Dermis blood vessel endothelial cell (primary cell): ENCODE measurements around the gene SFRP2. TPM values are rescaled to one million over a fixed set of nuclear protein-coding genes. Genes with fewer than 3 reads are reported as not detected.

Source experiments
- DNase-seq: peaks from one replicate; pipeline ENCODE4 v3.0.0; 2010
- total RNA-seq: library from RNA; depleted of rRNA; stranded (reverse); fragments of >200 nt; gene quantifications from 2 replicates; pipeline ENCODE4 v1.2.3, GENCODE V29; 2014

Gene SFRP2, protein sequence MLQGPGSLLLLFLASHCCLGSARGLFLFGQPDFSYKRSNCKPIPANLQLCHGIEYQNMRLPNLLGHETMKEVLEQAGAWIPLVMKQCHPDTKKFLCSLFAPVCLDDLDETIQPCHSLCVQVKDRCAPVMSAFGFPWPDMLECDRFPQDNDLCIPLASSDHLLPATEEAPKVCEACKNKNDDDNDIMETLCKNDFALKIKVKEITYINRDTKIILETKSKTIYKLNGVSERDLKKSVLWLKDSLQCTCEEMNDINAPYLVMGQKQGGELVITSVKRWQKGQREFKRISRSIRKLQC
- total RNA-seq = 0.09 TPM in 1 of 2 replicates, not detected in the other

DNA sequence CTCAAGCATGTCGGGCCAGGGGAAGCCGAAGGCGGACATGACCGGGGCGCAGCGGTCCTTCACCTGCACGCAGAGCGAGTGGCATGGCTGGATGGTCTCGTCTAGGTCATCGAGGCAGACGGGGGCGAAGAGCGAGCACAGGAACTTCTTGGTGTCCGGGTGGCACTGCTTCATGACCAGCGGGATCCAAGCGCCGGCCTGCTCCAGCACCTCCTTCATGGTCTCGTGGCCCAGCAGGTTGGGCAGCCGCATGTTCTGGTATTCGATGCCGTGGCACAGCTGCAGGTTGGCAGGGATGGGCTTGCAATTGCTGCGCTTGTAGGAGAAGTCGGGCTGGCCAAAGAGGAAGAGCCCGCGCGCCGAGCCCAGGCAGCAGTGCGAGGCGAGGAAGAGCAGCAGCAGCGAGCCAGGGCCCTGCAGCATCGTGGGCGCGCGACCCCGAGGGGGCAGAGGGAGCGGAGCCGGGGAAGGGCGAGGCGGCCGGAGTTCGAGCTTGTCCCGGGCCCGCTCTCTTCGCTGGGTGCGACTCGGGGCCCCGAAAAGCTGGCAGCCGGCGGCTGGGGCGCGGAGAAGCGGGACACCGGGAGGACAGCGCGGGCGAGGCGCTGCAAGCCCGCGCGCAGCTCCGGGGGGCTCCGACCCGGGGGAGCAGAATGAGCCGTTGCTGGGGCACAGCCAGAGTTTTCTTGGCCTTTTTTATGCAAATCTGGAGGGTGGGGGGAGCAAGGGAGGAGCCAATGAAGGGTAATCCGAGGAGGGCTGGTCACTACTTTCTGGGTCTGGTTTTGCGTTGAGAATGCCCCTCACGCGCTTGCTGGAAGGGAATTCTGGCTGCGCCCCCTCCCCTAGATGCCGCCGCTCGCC lies at the start of gene SFRP2:
Gene SFRP2, minus strand, starts transcription at position 671 of the 864 bp plus-strand sequence. Its CDS starts 248 bp downstream, at position 423.
- DNase-seq = peak; percentile 10

DNA sequence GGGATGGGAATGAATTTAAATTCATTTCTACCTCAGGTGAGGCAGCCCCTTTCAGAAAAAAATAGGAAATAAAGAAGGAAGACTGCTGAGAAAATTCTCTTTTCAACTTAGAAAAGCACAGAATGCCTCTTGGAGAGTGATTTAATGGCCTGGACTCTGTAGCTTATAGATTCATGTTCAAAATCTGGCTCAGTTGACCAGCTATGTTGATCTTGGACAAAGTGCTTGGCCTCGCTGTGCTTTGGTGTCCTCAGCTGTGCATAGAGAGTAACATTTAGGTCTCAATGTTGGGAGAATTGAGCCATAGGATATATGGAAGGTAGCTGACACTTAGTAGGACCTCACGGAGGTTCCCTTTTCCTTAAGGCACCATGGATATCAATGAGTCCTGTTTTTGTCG lies 49.7 kb upstream of the SFRP2 start:
- DNase-seq = no peak

DNA sequence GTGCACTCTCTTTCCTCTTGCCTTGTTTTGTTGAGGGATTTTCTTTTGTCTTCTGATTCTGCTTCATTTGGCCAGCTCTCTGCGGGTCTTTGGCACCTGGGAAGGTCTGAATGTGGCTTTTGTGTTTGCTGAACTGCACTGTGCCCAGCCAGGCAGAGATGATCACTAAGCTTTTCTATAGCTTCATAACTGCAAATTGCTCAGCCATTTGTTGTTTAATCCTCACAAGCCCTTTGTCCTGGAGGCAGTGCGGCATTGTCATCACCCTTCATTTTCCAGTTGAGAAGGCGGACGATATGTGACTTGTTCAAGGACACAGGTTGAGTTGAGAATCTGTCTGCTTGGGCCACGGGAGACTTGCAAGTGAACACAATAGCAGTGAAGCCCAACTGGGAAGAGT lies 46.0 kb upstream of the SFRP2 start:
- DNase-seq = no peak

DNA sequence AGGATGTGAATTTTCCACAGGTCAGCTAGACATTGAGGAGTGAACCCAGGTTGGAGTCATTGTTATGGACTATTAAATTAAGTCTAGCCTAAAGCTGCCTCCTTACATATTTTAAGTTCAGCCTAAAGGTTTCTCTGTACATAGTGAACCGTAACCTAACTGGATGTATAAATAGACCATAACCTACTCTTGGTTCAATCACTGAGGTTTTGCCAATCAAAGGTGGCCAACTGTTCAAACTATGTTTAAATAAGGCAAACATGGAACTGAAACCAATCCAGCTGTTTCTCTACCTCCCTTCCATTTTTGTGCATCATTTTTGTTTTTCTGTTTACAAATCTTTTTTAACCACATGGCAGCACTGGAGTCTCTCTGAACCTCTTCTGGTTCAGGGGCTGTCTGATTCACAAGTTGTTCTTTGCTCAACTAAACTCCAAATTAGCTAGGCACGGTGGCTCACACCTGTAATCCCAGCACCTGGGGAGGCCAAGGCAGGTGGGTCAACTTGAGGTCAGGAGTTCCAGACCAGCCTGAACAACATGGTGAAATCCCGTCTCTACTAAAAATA lies 43.9 kb upstream of the SFRP2 start:
- DNase-seq = no peak

DNA sequence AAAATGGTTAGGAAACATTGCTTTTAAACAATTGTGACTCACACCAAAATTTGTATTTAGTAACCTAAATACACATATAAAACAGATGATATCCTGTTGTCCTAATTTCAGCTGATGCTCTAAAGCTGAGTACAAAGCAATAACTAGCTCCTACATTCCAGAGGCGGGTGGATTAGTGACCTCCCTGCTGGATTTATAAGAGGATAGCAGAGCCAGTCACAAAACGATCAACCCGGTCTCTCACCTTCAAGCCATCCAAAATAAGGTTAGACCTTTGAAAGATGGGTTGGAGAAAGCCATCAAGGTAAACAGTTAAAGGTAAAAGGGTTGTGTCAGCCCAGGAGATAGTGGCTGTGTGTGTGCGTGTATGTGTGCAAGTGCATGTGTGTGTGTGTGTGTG lies 43.2 kb upstream of the SFRP2 start:
- DNase-seq = no peak

DNA sequence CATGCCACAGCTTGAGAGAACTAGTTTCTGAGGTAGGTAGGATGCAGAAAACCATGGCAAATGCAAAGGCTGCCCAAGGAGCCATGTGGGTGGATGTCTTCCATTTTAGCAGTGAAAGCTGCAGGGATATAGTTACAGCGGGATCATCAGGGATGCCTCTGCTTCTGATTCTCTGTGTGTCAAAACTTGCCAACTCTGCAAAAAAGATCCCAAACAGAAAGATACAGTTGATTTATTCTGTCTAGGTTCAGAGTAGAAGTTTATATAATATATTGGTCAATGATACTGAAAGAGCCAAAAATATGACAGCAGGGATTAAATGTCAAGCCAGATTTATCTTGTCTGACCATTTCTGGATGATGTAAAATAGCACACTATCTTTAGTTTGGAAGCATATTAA lies 42.4 kb upstream of the SFRP2 start:
- no peak for DNase-seq

DNA sequence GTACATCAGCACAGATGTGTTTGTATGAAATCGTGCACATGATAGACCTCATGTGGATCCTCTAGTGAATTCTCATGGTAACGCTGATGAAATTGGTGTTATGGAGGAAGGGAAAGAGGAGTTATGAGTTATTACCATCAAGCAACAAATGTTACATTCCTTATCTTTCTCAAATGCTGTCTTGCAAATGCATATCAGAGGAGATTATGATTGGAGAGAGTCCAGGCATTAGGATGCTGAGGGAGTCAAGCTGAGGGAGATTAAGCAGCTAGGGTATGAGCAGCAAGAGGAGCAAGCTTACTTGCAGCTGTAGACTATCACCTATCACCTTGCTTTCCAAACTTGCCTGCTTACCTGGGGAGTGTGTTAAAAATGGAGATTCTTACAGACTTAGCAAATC lies 36.8 kb upstream of the SFRP2 start:
- DNase-seq = no peak

DNA sequence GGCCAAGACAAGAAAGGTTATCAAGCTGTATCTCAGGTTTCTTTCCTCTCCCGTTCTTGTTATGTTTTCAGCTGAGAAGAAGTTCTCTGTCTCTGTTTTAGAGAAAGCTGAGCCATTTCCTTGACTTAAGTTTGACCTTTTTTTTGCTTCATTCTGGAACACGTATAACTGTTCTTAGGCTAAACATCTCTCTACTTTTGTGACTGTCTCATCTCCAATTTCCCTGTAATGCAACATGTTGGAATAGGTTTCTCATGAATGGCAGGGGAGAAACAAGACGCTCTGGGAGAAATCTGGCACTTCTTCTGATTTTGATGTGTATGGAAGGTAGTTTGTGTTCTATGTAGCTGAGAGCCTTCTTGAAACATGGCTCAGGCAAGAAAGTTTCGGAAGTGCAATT lies 36.2 kb upstream of the SFRP2 start:
- DNase-seq = no peak

DNA sequence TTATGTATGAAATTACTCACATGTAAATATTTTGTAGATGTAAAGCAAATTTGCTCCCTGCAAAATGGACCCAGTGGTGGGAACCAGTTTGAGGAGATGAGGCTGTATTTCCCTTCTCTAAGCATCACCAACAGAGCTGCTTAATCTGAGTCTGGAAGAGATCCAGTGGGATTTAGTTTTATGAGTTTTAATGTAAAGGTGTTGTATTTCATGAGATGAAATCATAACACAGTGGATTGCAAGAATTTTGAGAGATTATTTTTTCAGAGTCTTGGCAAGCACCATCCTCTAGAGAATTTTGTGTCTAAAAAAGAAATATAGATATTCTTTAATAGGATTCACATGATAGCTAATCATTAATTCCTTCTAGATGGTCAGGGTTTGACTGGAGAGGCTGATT lies 35.6 kb upstream of the SFRP2 start:
- DNase-seq = no peak

DNA sequence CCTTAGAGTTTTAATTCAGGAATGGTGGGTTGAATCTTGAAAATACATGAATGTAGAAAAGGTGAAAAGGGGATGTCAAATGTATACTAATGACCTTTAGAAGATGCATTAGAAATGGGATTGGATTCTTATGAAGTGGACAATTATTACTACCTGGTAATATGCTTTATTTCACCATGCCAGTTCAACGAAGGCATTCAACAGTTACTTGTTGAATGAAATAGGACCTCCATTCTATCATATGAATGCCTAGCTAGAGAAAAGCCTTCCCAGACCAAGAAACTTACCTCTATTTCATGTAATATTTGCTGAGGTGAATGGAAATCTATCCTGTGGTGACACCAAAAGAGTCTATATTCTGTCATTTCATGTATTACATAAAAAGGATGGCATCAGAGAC lies 34.6 kb upstream of the SFRP2 start:
- DNase-seq = no peak

DNA sequence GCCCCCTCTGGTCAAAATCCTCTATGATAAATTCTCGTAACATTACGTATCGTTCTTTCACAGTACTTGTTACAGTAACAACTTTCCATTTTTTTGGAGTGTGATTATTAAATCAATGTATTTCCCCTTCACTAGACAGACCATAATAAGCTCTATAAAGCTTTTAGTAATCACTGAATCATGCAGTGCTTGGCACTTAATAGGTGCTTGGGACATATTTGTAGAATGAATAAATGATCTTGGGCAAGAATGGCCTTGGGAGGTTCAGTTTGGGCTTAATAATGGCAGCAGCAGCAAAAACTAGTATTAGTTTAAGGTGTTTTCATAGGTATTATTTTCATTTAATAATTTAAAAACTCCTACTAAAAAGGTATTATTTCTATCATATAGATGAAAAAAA lies 33.4 kb upstream of the SFRP2 start:
- DNase-seq = no peak

DNA sequence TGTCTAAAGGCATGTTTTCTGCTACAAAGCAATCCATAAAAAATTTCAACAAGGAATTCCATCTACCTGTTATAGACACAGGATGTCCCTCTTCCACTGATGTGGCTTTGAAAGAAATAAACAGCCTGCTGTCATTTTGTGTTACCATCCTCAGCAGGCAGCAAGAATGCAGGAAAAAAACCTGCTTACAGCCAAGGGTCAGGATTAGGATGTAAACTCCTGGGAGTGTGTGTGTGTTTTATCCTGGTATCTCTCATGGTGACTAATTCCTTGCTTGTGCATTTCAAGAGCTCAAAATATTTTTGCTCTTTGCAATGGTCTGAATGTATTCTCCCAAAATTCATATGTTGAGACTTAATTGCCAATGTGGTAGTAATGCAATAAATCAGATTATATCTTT lies 28.6 kb upstream of the SFRP2 start:
- no peak for DNase-seq

DNA sequence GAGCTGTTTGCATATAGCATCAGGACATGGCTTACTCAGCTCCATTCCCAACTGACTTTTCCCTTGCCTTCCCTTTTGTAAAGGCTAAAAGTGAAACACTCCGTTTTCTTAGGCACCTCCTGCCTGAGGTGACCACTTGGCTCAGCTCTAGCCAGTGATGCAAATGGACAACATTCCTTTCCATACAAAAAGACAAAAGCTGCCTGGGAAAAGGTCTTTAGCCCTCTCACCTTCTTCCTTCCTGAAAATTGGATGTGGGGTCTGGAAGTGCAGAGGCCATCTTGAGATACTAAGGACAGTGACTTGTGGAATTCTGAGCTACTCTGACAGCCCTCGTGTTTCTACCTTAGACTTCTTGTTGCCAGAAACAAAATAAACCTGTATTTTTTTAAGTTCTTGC lies 27.7 kb upstream of the SFRP2 start:
- DNase-seq = no peak

DNA sequence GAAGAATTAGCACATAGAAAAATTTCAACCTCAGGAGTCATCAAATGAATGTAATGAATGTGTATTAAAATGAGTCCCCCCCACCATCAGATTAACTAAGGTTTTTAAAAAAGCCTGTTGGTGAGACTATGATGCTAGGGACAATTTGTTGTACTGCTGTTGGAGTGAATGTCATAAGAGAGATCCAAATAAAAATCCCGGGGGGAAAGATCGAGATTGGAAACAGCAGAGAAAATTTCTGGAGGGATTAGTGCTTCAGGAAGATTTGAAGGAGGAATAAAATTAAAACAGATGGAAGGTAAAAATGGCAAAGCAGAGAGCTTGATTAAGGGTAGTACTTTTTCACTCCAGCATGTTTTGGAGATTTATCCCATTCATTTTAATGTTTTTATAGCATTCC lies 25.9 kb upstream of the SFRP2 start:
- no peak for DNase-seq

DNA sequence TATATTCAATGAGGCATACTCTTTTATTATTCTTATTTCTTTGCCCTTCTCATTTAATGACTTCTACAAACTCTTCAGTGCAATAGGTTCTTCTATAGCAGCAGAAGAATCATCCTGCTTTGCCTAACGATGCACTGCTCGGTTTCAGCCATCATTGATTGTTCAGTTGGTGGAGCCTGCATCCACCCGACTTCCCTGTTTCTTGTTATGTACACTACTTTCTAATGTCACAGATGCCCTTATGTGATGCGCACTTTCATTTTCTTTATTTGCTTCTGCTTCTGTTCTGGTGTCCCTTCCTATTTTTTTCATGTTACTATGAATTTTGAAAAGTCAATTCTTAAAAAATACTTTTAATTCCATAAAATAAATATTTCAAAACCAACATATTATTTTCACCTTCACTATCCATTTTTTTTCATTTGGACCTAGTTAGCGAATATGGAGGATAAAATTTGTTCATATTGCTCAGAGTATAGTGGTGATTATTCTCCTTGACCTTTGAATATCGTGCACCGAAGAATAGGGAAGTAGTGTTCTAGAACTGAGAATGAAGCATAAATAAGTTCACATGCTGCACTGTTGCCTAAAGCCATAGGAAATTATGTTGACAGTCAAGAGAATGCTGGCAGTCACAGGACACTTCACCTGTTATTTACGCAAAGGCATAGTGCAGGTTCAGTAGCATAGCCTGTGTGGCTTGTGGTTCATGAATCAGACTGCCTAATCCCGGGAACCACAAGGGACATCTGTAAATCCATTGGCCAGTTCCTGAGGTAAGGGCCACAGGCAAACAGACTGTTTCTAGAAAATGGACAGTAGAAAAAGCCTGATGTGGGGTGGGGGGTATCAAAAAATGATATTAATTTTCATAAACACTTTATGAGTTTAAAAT lies 21.3 kb upstream of the SFRP2 start:
- DNase-seq = no peak

DNA sequence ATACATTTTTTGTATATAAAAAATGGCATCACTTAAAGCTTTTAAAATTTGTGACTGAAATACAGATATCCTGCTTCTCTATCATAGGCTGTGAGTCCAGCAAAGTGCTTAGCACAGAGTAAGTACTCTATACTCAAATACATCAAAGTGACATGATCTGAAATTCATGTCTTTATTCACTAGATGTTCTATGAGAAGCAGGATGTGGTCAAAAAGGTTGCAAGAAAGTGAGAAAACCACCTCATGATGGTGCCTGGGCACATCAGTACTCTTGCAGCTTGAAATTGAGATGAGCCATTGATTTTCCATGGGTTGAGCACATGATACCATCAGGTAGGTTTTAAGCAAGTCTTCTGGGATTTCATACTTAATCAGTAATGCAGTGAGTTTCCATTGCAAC lies 20.4 kb upstream of the SFRP2 start:
- no peak for DNase-seq

DNA sequence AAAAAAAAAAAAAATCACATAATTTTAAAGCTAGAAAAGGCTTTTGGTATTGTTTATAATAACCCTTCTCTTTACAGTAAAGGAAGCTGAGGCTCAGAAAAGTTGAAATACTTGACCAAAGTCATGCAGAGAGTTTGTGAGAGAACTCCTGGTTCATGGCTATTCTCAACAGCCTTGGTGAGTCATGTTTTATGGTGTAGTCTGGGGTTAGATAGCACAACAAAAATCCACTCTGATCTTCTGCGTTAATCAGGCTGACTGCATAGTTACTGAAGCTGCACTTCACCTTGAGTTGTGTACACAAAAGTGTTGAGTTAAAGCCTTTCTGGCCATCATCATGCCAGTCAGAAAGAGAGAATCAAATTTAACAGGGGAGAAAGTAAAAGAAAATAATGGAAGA lies 19.3 kb upstream of the SFRP2 start:
- no peak for DNase-seq

DNA sequence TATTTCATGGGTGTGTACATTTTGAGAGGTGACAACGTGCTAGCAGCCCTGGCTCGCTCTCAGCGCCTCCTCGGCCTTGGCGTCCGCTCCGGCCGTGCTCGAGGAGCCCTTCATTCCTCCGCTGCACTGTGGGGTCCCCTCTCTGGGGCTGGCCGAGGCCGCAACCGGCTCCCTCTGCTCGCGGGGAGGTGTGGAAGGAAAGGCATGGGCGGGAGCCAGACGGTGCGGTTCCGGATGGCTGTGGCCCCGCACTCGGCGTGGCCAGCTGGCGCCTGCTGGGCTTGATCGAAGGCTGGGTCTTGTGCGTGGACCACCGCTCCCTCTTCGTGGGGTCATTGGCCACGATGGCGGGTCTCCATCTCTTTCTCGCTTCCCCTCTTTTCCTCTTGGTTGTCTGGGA lies 17.2 kb upstream of the SFRP2 start:
- no peak for DNase-seq

DNA sequence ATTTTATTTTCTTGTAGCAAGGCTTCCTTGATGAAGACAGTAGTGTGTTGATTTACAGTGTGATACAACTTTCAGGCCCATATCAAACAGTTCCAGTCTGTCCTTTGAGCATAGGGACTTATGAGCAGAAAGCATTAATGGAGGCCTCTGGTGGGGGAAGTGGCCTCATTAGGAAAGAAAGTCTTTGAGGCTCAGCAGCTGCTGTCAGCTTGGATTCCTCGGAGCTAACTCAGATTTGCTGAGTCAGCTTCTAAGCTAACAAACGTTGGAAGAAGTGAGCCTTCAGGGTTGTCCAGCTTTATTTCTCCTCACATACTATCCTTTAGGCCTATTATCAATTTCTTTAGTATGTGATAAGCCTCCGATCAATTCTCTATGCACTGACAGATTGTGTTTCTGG lies 15.8 kb upstream of the SFRP2 start:
- DNase-seq = no peak

DNA sequence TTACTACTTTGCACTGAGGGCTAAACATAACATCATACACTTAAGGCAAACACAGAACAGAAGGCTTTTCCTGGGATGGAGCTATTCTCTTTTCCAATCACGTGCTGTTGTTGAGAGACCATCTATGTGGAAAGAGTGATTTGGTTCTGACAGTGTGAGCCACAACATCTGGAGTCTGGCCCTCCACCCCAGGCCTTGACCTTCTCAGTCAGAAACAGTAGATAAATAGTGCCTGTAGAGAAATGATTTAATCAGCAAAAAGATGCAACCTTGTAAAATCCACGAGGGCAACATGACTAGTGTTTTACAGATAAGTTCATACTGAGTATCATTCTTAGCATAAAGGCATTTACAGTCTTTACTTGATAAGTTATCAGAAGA lies 10.8 kb upstream of the SFRP2 start:
- no peak for DNase-seq

DNA sequence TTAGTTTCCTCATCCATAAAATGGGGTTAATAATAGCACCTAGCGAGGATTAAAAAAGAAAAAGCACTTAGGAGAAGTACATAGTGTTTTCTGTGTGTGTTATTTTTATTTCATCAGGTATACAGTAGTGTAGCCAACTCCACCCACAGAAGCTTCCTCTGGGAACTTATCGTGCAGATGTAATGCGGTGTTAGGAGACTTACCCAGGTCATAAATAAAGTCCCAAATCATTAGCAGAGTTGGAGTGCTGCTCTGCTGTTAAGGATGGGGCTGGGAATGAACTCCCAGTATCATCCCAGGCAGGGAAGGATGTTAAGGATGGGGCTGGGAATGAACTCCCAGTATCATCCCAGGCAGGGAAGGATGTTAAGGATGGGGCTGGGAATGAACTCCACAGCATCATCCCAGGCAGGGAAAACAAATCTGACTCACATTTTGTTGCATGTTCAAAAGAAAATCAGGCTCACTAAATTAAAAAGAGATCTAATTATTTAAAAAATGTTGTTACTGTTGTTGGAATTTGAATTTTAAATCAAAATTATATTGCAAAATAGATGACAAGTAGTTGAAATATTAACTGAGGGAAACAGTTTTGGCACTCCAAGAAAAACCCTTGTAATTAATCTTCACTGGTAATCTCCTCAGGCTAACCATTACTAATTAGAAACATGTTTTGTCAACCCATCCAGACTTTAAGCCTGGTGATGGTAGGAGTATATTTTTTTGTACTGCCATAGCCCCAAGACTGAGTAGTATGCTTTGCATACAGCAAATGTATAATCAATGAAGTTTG lies 10.2 kb upstream of the SFRP2 start:
- DNase-seq = no peak

DNA sequence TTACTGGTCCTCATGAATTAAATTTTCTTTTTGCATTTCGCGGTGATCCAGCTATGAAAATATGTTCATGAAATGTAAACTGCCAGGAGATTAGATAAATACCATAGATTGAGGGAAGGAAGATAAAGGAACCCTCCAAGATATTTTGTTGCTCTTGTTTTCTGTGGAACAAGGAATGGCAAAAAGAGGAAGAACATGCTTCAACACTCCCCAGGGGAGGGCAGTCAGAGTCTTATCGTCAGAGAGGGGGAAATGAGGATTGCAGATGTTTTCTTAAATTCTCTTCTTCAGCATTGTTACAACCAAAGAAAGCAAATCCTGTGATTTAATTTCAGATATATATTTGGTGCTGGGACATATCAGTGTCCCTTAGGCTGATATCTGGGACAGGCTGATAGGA lies 9.5 kb upstream of the SFRP2 start:
- DNase-seq = no peak
